ENCODE results near the gene MAD1L1. TPM values are rescaled to one million over a fixed set of nuclear protein-coding genes. Genes with fewer than 3 reads are reported as not detected.

The MAD1L1 gene
- total RNA-seq, 1 donor from 2014 or later, result 55.0 TPM

GRCh38 chr7:2032030-2032875 is 200.5 kb downstream of the MAD1L1 start:
- DNase-seq (ENCODE audit: low spot score), result no peak
- peaks cover 23% of the 10 kb centered on the region for H3K9me3 Mint-ChIP-seq
- intact Hi-C loops (cut with micrococcal nuclease), result no loop called here
- H3K4me3 Mint-ChIP-seq (ENCODE audit: low read depth), result no peak overlapping the region
- no peak overlapping the region for H3K27ac Mint-ChIP-seq
- H3K36me3 Mint-ChIP-seq (ENCODE audit: low read depth), result peaks cover 26% of the 10 kb centered on the region
- no peaks in the 10 kb centered on the region for H3K27me3 Mint-ChIP-seq (ENCODE audit: low read depth)
- peaks cover 10% of the 10 kb centered on the region for H3K4me1 Mint-ChIP-seq (ENCODE audit: low read depth)

DNA sequence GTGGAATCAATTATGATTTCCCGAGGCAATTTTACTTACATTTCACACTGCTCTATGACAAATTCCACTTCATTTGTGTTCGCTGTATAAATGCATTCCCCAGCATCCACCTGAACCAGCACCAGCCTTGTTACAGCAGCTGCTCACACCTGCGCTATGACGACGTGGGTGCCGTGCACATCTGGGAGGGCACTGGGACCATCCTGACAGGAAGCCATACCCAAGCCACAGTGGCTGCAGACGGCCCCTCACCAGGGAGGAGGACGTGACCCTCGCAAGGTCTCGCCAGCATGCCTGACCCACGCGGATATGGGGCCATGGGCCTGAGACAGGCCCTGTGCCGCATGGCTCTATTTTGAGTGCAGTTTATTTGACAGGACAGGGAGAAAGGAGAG is 201.3 kb downstream of the MAD1L1 start:
- DNase-seq (ENCODE audit: low spot score), result no peak
- Mint-ChIP-seq H3K4me1 (ENCODE audit: low read depth) (peaks cover 10% of the 10 kb centered on the region), H3K27ac (no peak overlapping the region), H3K9me3 (peaks cover 31% of the 10 kb centered on the region), H3K36me3 (ENCODE audit: low read depth) (peaks cover 30% of the 10 kb centered on the region), H3K4me3 (ENCODE audit: low read depth) (no peak overlapping the region), H3K27me3 (ENCODE audit: low read depth) (no peaks in the 10 kb centered on the region)
- intact Hi-C loops (cut with micrococcal nuclease), result no loop called here

DNA sequence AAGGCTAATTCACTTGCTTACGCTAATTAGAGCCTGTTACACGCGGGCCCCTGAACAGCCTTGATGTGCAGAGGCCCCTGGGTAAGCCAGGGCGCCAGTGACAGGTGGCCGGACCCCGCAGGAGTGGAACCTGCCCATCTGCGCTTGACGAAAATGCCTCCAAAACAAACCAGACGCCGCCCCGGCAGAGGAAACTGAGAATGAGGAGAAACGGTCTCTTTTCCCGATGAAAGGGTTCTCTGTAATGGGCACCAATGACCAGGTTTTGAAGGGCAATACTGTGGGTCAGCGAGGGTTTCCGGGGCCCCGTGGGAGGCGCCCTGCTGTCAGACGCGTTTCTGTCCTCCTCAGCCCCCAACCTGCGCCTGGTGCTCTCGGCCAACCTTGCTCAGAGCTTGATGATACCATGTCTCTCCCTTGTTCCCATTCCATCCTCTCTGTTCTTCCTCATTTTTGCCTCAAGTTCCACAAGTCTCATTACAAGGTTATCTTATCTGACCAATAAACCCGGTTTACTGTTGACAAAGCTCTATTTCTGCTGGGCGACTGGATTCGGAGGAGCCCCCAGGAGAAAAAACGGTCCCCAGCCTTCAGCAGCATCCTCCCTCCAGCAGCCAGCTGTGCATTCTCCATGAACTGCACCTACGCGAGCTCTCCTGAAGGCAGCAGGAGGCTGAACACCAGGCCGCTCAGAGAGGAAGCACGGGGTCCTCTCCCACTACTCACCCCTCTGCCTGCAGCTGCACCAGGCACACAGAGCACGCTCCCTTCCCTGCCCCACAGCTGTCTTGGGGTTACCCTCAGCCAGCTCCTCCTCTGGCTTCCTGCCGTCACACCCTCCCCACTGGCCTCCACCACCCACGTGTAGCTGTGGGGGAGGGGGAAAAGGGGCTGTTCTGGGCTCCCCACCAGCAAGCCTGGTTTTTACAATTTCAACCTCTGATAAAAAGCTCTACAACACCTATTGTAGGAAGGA is 202.0 kb downstream of the MAD1L1 start:
- Mint-ChIP-seq H3K4me3 (ENCODE audit: low read depth) (no peak overlapping the region), H3K9me3 (peaks cover 37% of the 10 kb centered on the region), H3K36me3 (ENCODE audit: low read depth) (peaks cover 34% of the 10 kb centered on the region)

DNA sequence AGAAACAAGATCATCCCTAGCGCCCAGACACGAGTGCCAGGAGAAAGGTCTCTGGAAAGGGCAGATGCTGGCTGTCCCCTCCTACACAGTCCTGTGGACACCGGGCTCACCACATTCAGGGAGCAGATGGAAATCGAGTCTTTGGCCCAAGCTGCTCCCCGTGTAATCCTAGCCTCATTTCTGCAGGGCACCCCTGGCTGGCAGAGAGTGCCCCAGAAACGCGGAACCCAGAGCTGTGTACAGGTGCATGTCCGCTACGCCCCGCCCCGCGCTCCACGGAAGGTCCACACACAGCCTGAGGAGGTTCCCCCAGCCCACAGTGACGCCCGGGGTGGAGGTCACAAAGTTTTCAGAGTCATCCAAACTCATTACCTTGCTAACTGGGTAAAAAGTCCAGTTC is 202.8 kb downstream of the MAD1L1 start:
- Mint-ChIP-seq H3K27me3 (ENCODE audit: low read depth) (no peaks in the 10 kb centered on the region), H3K27ac (no peak overlapping the region), H3K4me1 (ENCODE audit: low read depth) (peaks cover 10% of the 10 kb centered on the region), H3K9me3 (peaks cover 44% of the 10 kb centered on the region), H3K4me3 (ENCODE audit: low read depth) (no peak overlapping the region), H3K36me3 (ENCODE audit: low read depth) (peaks cover 37% of the 10 kb centered on the region)
- no peak for DNase-seq (ENCODE audit: low spot score)
- intact Hi-C loops (cut with micrococcal nuclease), result no loop called here

More for the DNA sequence above, 202.0 kb downstream of the MAD1L1 start:
- peaks cover 10% of the 10 kb centered on the region for H3K4me1 Mint-ChIP-seq (ENCODE audit: low read depth)
- no peak for DNase-seq (ENCODE audit: low spot score)
- no peaks in the 10 kb centered on the region for H3K27me3 Mint-ChIP-seq (ENCODE audit: low read depth)
- no peak overlapping the region for H3K27ac Mint-ChIP-seq
- intact Hi-C loops (cut with micrococcal nuclease), result no loop called here

DNA sequence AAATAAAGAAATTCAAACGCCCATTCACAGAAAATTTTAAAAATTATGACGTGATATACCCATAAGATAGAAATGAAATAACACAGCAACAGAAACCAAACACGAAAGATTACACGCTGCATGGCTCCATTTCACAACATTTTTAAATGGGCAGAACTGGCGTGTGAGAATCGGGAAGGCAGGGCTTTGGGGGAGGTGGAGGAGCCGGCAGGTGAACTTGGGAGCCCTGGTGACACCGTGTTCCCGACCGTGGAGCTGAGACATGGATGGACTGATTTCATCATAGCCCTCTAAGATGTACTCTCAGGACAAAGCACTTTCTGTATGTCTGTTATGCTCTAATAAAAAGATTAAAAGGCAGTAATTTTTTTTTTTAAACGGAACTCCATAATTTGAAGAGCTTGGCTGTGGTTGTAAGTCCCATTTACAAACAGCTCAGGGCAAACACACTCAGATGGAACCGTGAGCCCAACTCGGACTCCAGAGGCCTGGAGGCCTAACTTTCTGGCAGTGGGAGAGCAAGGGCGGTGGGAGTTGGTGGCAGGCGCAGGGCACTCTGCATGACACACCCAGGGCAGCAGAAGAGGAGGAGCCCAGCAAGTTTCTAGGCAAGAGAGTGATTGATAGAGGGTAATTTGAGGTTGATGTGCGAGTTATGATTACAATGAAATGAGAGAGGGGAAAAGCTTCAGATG is 203.4 kb downstream of the MAD1L1 start:
- intact Hi-C loops (cut with micrococcal nuclease), result no loop called here
- H3K4me3 Mint-ChIP-seq (ENCODE audit: low read depth), result no peak overlapping the region
- peaks cover 43% of the 10 kb centered on the region for H3K36me3 Mint-ChIP-seq (ENCODE audit: low read depth)
- no peak overlapping the region for H3K27ac Mint-ChIP-seq
- H3K9me3 Mint-ChIP-seq, result peaks cover 50% of the 10 kb centered on the region
- H3K4me1 Mint-ChIP-seq (ENCODE audit: low read depth), result peaks cover 10% of the 10 kb centered on the region
- no peaks in the 10 kb centered on the region for H3K27me3 Mint-ChIP-seq (ENCODE audit: low read depth)
- DNase-seq (ENCODE audit: low spot score), result no peak

DNA sequence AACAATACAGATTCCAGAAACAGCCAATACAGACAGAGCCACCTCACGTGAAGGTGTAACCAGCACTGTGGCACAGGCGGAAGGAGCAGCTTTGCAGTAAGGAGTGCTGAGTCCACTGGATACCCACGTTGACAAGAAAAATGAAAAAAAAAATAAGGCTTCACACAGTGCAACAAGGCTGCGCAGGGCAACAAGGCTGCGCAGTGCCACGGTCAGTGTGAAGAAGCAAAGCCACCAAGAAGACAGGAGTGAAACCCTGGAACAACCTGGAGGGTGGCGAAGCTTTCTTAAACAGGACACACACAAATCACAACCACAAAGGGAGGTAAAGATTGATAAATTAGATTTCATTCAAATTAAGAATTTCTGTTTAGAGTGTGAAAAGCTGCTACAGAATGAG is 204.0 kb downstream of the MAD1L1 start:
- H3K9me3 Mint-ChIP-seq, result peaks cover 55% of the 10 kb centered on the region

DNA sequence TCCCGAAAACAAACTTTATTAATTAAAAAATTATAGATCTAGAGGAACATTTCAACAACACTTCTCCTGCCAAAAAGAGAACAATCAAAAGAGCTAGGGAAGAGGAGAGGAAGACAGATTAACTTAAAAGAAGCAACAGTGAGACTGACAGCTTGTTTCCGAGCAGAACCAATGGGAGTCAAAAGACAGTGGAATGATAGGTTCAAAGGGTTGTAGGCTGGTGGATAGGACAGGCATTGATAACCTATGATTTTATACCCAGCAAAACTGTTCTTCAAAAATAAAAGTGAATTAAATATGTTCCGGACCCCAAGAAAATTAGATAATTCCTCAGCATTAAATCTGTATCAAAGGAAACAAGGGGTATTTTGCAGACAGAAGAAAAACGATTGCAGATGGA is 207.6 kb downstream of the MAD1L1 start:
- Mint-ChIP-seq H3K9me3 (peaks cover 55% of the 10 kb centered on the region), H3K4me3 (ENCODE audit: low read depth) (no peak overlapping the region), H3K27ac (no peak overlapping the region)

More for the DNA sequence above, 204.0 kb downstream of the MAD1L1 start:
- H3K4me1 Mint-ChIP-seq (ENCODE audit: low read depth), result peaks cover 10% of the 10 kb centered on the region
- no peak overlapping the region for H3K4me3 Mint-ChIP-seq (ENCODE audit: low read depth)
- no peak for DNase-seq (ENCODE audit: low spot score)
- H3K27me3 Mint-ChIP-seq (ENCODE audit: low read depth), result no peaks in the 10 kb centered on the region
- peaks cover 48% of the 10 kb centered on the region for H3K36me3 Mint-ChIP-seq (ENCODE audit: low read depth)
- intact Hi-C loops (cut with micrococcal nuclease), result no loop called here
- no peak overlapping the region for H3K27ac Mint-ChIP-seq

GRCh38 chr7:2024567-2024918 is 208.2 kb downstream of the MAD1L1 start:
- Mint-ChIP-seq H3K4me3 (ENCODE audit: low read depth) (no peak overlapping the region), H3K9me3 (peaks cover 52% of the 10 kb centered on the region), H3K36me3 (ENCODE audit: low read depth) (peaks cover 39% of the 10 kb centered on the region), H3K27me3 (ENCODE audit: low read depth) (no peaks in the 10 kb centered on the region), H3K4me1 (ENCODE audit: low read depth) (peaks cover 12% of the 10 kb centered on the region), H3K27ac (no peak overlapping the region)
- intact Hi-C loops (cut with micrococcal nuclease), result no loop called here
- DNase-seq (ENCODE audit: low spot score), result no peak

More for the DNA sequence above, 207.6 kb downstream of the MAD1L1 start:
- Mint-ChIP-seq H3K27me3 (ENCODE audit: low read depth) (no peaks in the 10 kb centered on the region), H3K4me1 (ENCODE audit: low read depth) (peaks cover 7% of the 10 kb centered on the region), H3K36me3 (ENCODE audit: low read depth) (peaks cover 42% of the 10 kb centered on the region)
- intact Hi-C loops (cut with micrococcal nuclease), result no loop called here
- no peak for DNase-seq (ENCODE audit: low spot score)

DNA sequence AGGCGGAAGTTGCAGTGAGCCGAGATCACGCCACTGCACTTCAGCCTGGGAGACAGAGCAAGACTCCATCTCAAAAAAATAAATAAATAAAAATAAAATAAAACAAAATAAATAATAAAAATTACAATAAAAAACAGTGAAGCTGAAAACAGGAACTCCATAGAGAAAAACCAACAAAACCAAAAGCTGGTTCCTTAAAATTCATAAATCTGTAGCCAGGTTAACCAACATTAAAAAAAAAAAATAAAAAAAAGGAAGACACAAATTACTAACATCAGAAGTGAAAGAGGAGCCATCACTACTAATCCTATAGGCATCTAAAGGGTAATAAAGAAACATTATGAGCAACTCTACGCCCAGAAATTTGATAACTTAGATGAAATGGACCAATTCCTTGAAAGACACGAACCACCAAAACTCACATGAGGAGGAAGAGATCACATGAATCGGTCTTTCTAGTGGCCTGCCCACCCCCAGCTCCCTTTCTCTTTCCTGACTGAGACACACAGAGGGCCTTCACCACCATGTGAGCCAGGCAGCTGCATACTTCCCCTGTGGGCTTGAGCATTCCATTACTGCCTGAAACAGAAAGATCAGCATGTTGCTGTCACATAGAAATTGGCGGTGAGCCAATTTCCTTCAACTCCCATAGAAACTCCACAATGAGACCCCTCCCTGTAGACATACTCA is 208.7 kb downstream of the MAD1L1 start:
- intact Hi-C loops (cut with micrococcal nuclease), result no loop called here
- H3K27ac Mint-ChIP-seq, result no peak overlapping the region
- DNase-seq (ENCODE audit: low spot score), result no peak
- no peaks in the 10 kb centered on the region for H3K27me3 Mint-ChIP-seq (ENCODE audit: low read depth)
- peaks cover 47% of the 10 kb centered on the region for H3K9me3 Mint-ChIP-seq
- peaks cover 14% of the 10 kb centered on the region for H3K4me1 Mint-ChIP-seq (ENCODE audit: low read depth)
- no peak overlapping the region for H3K4me3 Mint-ChIP-seq (ENCODE audit: low read depth)
- peaks cover 34% of the 10 kb centered on the region for H3K36me3 Mint-ChIP-seq (ENCODE audit: low read depth)

GRCh38 chr7:2022737-2023250 is 210.0 kb downstream of the MAD1L1 start:
- Mint-ChIP-seq H3K27me3 (ENCODE audit: low read depth) (no peaks in the 10 kb centered on the region), H3K4me1 (ENCODE audit: low read depth) (peaks cover 17% of the 10 kb centered on the region), H3K36me3 (ENCODE audit: low read depth) (peaks cover 26% of the 10 kb centered on the region), H3K9me3 (peaks cover 37% of the 10 kb centered on the region), H3K27ac (no peak overlapping the region), H3K4me3 (ENCODE audit: low read depth) (no peak overlapping the region)
- intact Hi-C loops (cut with micrococcal nuclease), result no loop called here
- no peak for DNase-seq (ENCODE audit: low spot score)

GRCh38 chr7:2022021-2022409 is 210.7 kb downstream of the MAD1L1 start:
- Mint-ChIP-seq H3K9me3 (peaks cover 29% of the 10 kb centered on the region), H3K36me3 (ENCODE audit: low read depth) (peaks cover 20% of the 10 kb centered on the region), H3K27me3 (ENCODE audit: low read depth) (no peaks in the 10 kb centered on the region), H3K4me3 (ENCODE audit: low read depth) (no peak overlapping the region), H3K4me1 (ENCODE audit: low read depth) (peaks cover 17% of the 10 kb centered on the region), H3K27ac (no peak overlapping the region)
- intact Hi-C loops (cut with micrococcal nuclease), result no loop called here
- DNase-seq (ENCODE audit: low spot score), result no peak

All from activated T-helper 2 cell treated with anti-CD3 and anti-CD28 coated beads, Interferon-gamma antibody, Interleukin-2, Interleukin-4, amounts not matched to agents 10 μg/mL and 5 μg/mL and 100 μg/mL, durations not matched to agents 14 hours and 24 hours and 36 hours (primary cell).